Fibroblast of gingiva (primary cell): Measurements from ENCODE around the gene XKR3.
"Not testable (repeated sequence)": the region's sequence is repeated elsewhere in the genome, so short reads cannot be mapped to it uniquely, and the experiment has no call there.

Experiments
- DNase-seq: peaks from one replicate; pipeline ENCODE4 v3.0.0-alpha.2; 2011; ENCODE audit warnings: low read depth

The XKR3 gene

DNA sequence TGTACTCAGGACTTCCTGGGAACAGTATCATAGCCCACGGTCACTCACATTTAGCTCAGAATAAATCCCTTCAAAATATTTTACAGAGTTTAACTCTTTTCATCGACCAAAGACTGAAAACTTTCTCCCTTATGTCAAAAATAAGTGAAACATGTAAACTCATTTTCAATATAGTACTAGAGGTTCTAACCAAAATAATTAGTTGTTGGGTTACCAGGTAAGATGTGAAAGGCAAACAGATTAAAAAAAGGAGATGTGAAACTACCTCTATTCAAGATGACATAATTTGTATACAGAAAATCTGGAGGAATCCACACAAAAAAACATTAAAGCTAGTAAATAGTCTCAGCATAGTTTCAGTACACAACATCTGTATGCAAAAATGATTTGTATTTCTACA is 20.3 kb downstream of the XKR3 start:
- DNase-seq = no peak

DNA sequence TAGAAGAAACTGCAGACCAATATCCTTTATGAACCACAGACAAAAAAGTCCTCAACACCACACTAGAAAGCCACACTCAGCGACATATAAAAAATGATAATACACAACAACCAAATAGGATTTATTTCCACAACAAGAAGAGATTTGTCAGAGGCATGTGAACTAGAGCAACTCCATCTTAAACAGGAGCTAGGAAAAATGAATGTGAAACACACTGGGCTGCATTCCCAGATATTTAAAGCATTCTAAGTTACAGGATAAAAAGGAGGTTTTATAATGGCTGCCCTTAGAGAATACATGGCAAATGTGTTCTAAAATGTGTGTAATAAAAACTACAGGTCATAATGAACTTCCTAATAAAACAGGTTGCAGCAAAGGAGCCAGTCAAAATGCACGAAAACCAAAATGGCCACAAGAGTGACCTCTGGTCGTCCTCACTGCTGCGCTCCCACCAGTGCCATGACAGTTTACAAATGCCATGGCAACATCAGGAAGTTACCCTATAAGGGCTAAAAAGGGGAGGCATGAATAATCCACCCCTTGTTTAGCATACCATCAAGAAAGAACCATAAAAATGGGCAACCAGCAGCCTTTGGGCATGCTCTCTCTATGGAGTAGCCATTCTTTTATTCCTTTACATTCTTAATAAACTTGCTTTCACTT is 21.8 kb downstream of the XKR3 start:
- DNase-seq = no peak

- no peak for DNase-seq
Measured at GRCh38 chr22:16801571-16801970, 23.6 kb downstream of the XKR3 start.

DNA sequence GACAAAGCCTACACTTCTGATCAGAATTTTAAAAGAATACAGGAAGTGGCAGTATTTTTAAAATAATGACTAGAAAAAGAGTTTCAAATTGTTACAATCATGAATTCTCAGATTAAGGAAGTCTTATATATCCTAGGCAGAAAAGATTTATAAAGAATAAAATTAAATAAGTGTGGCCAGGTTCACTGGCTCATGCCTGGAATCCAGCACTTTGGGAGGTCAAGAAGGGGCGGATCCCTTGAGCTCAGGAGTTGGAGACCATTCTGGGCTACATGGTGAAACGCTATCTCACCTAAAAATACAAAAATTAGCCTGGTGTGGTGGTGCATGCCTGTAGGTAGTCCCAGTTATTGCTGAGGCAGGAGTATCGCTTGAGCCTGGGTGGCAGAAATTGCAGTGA is 24.1 kb downstream of the XKR3 start:
- DNase-seq = no peak

DNA sequence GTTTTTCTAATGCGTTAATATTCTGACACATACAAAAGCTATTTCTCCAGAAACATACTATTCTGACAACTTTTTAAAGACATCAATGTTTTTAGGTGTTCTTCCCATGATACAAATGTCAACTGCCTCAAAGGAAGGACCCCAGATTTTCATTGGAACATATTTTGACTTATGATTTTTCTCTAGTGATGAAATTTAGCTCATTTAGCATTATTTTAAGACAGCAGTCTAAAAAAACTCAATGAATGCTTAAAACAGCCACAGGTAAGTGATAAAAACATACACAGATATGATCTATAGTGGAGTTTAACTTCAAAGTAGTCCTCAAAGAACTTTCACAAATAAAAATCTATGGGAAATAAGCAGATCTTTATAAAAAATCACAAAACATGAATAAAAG is 24.9 kb downstream of the XKR3 start:
- no peak for DNase-seq

- DNase-seq = not testable (repeated sequence)
Measured at GRCh38 chr22:16795504-16795903, 29.7 kb downstream of the XKR3 start.

DNA sequence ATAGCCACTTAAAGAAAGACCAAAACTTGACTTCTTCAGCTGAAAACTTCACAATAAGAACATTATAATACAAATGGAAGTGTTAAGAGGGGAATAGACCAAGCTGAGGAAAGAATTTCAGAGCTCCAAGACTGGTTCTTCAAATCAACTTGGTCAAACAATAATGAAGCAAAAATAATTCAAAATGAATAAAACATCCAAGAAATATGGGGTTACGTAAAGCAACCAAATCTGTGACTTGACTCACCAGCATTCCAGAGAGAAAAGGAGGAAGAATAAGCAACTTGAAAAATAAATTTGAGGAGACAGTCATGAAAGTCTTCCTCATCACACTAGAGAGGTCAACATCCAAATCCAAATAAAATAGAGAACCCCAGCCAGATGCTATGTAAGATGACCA is 31.4 kb downstream of the XKR3 start:
- no peak for DNase-seq

GRCh38 chr22:16789860-16790493 is 35.2 kb downstream of the XKR3 start:
- DNase-seq = no peak

GRCh38 chr22:16783930-16784354 is 41.3 kb downstream of the XKR3 start:
- no peak for DNase-seq

DNA sequence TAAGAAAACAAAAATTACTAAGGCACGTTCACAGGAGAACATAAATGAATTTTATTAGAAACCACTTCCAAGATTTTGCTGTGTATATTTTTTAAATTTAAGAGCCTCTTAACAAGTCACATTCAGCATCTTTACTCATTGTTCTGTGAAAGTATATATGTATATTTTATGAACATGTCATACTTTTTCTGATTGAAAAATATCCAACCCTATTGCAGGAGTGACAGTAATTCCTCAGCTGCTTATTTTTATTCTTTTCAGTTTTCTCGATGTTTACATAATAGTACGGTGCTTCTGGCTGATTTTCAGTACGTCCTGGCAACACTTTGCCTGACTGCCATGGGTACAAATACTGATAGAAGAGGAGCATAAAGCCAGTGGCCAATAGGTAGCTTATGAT is 41.8 kb downstream of the XKR3 start:
- DNase-seq = no peak

GRCh38 chr22:16781764-16782329 is 43.4 kb downstream of the XKR3 start:
- no peak for DNase-seq

DNA sequence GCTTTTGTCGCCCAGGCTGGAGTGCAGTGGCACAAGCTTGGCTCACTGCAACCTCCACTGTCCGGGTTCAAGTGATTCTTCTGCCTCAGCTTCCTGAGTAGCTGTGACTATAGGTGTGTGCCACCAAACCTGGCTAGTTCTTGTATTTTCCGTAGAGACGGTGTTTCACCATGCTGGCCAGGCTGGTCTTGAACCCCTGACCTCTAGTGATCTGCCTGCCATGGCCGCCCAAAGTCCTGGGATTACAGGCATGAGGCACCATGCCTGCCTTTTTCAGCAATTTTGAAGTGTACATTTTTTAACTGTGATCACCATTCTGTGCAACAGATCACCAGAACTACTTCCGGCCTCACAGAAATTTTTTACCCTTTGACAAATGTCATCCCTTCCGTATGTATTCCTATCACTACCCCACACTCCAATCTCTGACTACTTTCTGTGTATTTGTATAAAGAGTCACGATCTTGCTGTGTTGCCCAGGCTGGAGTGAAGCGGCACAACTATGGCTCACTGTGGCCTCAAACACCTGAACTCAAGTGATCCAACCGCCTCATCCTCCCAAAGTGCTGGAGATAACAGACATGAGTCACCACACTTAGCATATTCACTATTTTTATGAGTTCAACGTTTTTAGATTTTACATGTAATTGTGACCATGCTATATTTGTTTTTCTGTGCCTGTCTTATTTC is 44.0 kb downstream of the XKR3 start:
- DNase-seq = no peak

DNA sequence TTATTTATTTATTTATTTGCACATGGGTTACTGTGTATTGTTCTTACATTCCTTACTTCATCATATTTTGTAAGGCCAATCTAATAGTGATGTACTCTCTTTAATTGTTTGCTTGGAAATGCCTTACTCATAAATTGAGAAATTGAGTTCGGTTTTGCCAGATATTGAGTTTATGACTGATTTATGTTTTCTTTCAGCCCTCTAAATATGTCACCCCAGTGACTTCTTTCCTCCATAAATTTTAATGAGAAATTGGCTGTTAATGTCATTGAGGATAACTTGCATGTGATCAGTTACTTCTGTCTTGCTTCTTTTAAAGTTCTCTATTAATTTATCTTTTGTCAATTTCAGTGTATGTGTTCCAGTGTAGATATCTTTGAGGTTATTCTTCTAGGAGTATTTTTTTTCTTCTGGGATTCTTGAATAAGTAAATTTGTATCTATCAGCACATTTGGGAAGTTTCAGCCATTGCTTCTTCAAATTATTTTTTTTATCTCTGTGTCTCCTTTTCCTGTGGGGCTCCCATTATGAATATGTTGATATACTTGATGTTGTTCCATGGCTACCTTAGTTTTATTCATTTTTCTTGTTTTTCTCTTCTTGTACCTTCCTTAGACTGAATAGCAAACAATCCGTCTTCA is 47.8 kb downstream of the XKR3 start:
- no peak for DNase-seq

GRCh38 chr22:16776080-16776479 is 49.1 kb downstream of the XKR3 start:
- DNase-seq = no peak

DNA sequence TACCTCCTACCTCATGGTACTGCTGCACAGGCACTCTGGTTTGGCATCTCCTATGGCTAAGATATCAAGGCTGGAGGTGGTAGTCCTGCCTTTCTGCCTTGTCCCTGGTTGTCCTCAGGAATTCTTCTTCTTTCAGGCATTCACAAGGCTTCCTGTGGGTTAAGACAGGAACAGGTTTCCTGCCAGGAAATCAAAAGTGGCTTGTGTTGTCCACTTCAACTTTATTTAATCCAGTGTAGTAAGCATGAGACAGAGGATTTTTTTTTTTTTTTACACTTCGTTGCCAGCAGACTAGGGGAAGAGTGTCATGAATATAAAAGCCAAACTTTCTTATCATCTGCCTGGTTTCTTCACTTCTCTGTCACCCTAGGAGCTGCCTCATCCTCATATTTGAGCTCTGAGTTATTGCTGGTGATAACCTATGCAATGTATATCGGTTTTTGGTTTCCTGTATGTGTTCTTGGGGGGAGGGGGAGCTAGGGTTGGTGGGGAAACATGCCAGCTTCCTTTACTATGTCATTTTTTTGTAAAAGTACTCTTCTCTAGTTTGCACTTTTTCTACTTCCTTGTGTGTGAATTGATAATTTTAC is 50.2 kb downstream of the XKR3 start:
- DNase-seq = no peak

DNA sequence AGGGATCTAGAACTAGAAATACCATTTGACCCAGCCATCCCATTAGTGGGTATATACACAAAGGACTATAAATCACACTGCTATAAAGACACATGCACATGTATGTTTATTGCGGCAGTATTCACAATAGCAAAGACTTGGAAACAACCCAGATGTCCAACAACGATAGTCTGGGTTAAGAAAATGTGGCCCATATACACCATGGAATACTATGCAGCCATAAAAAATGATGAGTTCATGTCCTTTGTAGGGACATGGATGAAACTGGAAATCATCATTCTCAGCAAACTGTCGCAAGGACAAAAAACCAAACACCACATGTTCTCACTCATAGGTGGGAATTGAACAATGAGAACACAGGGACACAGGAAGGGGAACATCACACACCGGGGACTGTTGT is 53.6 kb downstream of the XKR3 start:
- not testable (repeated sequence) for DNase-seq

- not testable (repeated sequence) for DNase-seq
Measured at GRCh38 chr22:16767927-16768326, 57.3 kb downstream of the XKR3 start.

GRCh38 chr22:16762224-16762623 is 63.0 kb downstream of the XKR3 start:
- DNase-seq = not testable (repeated sequence)

GRCh38 chr22:16760416-16760815 is 64.8 kb downstream of the XKR3 start:
- DNase-seq = not testable (repeated sequence)

- DNase-seq = not testable (repeated sequence)
Measured at GRCh38 chr22:16749282-16749681, 75.9 kb downstream of the XKR3 start.

DNA sequence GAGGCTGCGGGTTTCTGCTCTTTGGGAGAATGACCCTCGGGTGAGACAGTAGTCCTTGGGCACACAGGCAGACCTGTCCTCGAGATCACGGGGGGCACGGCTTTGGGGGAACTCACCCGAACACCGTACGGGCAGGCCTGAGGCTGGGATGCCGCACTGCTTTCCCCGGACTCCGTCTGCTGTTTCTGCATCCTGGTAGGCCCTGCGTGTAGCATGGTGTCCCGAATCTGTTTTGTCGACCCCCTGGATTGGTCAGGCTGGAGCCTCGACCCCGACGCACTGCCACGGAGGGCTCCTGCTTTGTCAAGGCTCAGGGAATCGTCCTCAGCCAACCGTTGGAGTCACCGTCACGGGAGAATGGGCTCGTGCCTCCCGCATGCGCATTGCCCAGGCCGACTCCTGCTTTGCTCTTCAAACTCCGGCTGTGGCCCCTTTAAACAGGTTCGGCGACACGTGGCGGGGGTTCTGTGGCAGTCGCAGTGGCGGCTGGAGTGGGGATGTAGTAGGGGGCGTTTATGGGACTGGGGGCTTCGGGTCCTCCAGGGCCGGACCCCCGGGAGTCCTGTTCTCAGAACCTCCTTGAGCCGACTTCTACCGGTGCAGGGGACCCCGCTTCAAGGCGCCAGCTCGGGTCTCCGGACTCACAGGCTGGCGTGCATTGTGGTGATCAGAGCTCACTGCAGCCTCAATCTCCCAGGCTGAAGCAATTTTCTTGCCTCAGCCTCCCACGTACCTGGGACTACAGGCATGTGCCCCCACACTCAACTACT is 76.9 kb downstream of the XKR3 start:
- DNase-seq = not testable (repeated sequence)
